DOHH2 (cell line): ENCODE results near the gene RGS10.

Experiments
- H3F3A ChIP-seq: fragments of 200-600 bp; sonication (generic), shearing (Covaris generic); 2 replicates; pipeline ENCODE4 v1.6.0; 2016; ENCODE audit warnings: antibody characterized with exemption, mild to moderate bottlenecking; ENCODE audit not compliant: control insufficient read depth, insufficient read depth
- H3K27ac ChIP-seq: fragments of 200-600 bp; sonication (generic); 2 replicates; pipeline ENCODE4 v1.5.1; 2014; ENCODE audit warnings: low read depth, mild to moderate bottlenecking, low read length, moderate library complexity
- H3K27me3 ChIP-seq: fragments of 200-600 bp; sonication (generic); 2 replicates; pipeline ENCODE4 v1.6.1; 2014; ENCODE audit warnings: mild to moderate bottlenecking, low read length, mixed read lengths; ENCODE audit not compliant: control insufficient read depth
- H3K36me3 ChIP-seq: fragments of 200-600 bp; sonication (generic); 2 replicates; pipeline ENCODE4 v1.6.1; 2014; ENCODE audit warnings: mild to moderate bottlenecking, low read length, moderate library complexity, mixed read lengths; ENCODE audit not compliant: control insufficient read depth
- H3K4me1 ChIP-seq: fragments of 200-600 bp; sonication (generic); 2 replicates; pipeline ENCODE4 v1.6.1; 2014; ENCODE audit warnings: mild to moderate bottlenecking, low read length, mixed read lengths; ENCODE audit not compliant: control insufficient read depth
- H3K4me2 ChIP-seq: fragments of 200-600 bp; sonication (generic); 2 replicates; pipeline ENCODE4 v1.6.0; 2014; ENCODE audit warnings: mild to moderate bottlenecking, low read length, moderate library complexity
- H3K4me3 ChIP-seq: fragments of 200-600 bp; sonication (generic); 2 replicates; pipeline ENCODE4 v1.5.1; 2014; ENCODE audit warnings: mild to moderate bottlenecking, low read length, mixed read lengths
- H3K79me2 ChIP-seq: fragments of 200-600 bp; sonication (generic); 2 replicates; pipeline ENCODE4 v1.6.1; 2014; ENCODE audit warnings: mild to moderate bottlenecking, low read length, mixed read lengths; ENCODE audit not compliant: control insufficient read depth
- H3K9me2 ChIP-seq: fragments of 200-600 bp; sonication (generic); replicated peaks from 2 replicates; pipeline ENCODE4 v1.6.1; 2014; ENCODE audit warnings: mild to moderate bottlenecking, low read length, mixed read lengths; ENCODE audit not compliant: control insufficient read depth
- H3K9me3 ChIP-seq: fragments of 200-600 bp; sonication (generic); 2 replicates; pipeline ENCODE4 v1.6.1; 2014; ENCODE audit warnings: antibody characterized with exemption, low read length, mixed read lengths; ENCODE audit not compliant: control insufficient read depth, insufficient read depth
- H4K20me1 ChIP-seq: fragments of 200-600 bp; sonication (generic); 2 replicates; pipeline ENCODE4 v1.6.0; 2014; ENCODE audit warnings: low read depth, mild to moderate bottlenecking, antibody characterized with exemption, low read length, moderate library complexity; ENCODE audit not compliant: control insufficient read depth, insufficient read depth
- CTCF ChIP-seq: fragments of 200-600 bp; sonication (generic); IDR thresholded peaks from one replicate; pipeline ENCODE4 v1.5.1; 2014; ENCODE audit warnings: antibody characterized with exemption, mild to moderate bottlenecking, low read depth, low read length; ENCODE audit not compliant: poor library complexity, severe bottlenecking
- EZH2phosphoT487 ChIP-seq: fragments of 200-600 bp; sonication (generic); IDR thresholded peaks from 2 replicates; pipeline ENCODE4 v1.6.1; 2017; ENCODE audit warnings: borderline replicate concordance, mild to moderate bottlenecking, antibody characterized with exemption, low read length, moderate library complexity, mixed read lengths

RGS10 gene

GRCh38 chr10:119516381-119517234 is 25.9 kb downstream of the RGS10 start:
- Histone ChIP-seq H3K27me3 (no peaks in the 10 kb centered on the region), H4K20me1 (no peaks in the 10 kb centered on the region), H3K9me2 (no peaks in the 10 kb centered on the region), H3K36me3 (peaks cover 30% of the 10 kb centered on the region), H3K4me3 (peak overlapping the region; percentile 69), H3K79me2 (peaks cover 3% of the 10 kb centered on the region; the same call in 1 of the 2 replicates), H3F3A (peaks cover 24% of the 10 kb centered on the region), H3K4me1 (peaks cover 46% of the 10 kb centered on the region), H3K9me3 (no peaks in the 10 kb centered on the region), H3K4me2 (peak overlapping the region; percentile 85), H3K27ac (peak overlapping the region; percentile 96)
- TF ChIP-seq CTCF (no peak), EZH2phosphoT487 (no peak)

GRCh38 chr10:119515511-119516045 is 26.9 kb downstream of the RGS10 start:
- Histone ChIP-seq H3K27ac (peak overlapping the region; percentile 96), H4K20me1 (no peaks in the 10 kb centered on the region), H3K9me2 (no peaks in the 10 kb centered on the region), H3K79me2 (peaks cover 3% of the 10 kb centered on the region; the same call in 1 of the 2 replicates), H3K4me2 (peak overlapping the region; percentile 85), H3K4me3 (peak overlapping the region; percentile 69), H3K9me3 (no peaks in the 10 kb centered on the region), H3F3A (peaks cover 24% of the 10 kb centered on the region), H3K27me3 (no peaks in the 10 kb centered on the region), H3K36me3 (peaks cover 34% of the 10 kb centered on the region), H3K4me1 (peaks cover 46% of the 10 kb centered on the region)
- no peak for TF ChIP-seq CTCF
- TF ChIP-seq EZH2phosphoT487: no peak

GRCh38 chr10:119514819-119515218 is 27.7 kb downstream of the RGS10 start:
- no peak overlapping the region for H3K27ac ChIP-seq

More at GRCh38 chr10:119514819-119515218, 27.7 kb downstream of the RGS10 start:
- H3K36me3 ChIP-seq: peaks cover 34% of the 10 kb centered on the region
- H3K4me3 ChIP-seq: no peak overlapping the region
- no peak for TF ChIP-seq CTCF
- TF ChIP-seq EZH2phosphoT487: no peak
- H3K4me1 ChIP-seq: peaks cover 45% of the 10 kb centered on the region
- no peaks in the 10 kb centered on the region for H3K27me3 ChIP-seq
- H4K20me1 ChIP-seq: no peaks in the 10 kb centered on the region
- peaks cover 3% of the 10 kb centered on the region; the same call in 1 of the 2 replicates for H3K79me2 ChIP-seq
- no peak overlapping the region for H3K4me2 ChIP-seq
- H3K9me2 ChIP-seq: no peaks in the 10 kb centered on the region
- H3K9me3 ChIP-seq: no peaks in the 10 kb centered on the region
- H3F3A ChIP-seq: peaks cover 24% of the 10 kb centered on the region
